Activated T-helper 1 cell treated with anti-CD3 and anti-CD28 coated beads, Interleukin-2, amount 50 U/mL, for 16 hours (primary cell): ENCODE measurements around the gene PREB.

ENCODE experiments used
- DNase-seq, 2 donors: peaks; one replicate each; pipeline ENCODE4 v3.0.0-alpha.2; 2020; ENCODE audit warnings: low read depth in 1 of 2, low spot score in 1 of 2

PREB gene

DNA sequence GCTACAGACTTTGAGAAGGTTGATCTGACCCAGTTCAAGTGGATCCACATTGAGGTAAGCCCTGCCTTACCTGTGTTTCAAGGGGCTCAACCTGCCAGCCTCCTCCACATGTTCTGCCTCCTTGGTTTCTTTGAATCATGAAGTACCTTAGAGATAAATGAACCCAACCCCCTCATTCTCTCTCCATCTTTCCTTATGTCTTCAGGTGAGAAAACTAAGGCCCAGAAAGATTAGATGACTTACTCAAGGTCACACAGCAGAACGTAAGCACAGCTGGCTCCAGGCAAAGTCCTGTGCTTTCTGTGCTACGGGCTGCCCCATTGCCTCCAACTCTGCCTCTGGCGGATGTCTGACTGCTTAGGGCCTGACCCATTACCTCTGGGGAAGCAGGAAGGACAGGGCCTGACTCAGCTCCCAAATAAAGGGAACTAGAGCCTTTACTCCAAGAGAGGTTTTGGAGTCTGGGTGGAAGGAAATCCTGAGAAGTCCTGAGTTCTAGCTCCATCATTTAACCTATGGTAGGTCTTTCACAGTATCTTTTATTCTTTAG lies 37.6 kb downstream of the PREB start:
- no peak for DNase-seq

DNA sequence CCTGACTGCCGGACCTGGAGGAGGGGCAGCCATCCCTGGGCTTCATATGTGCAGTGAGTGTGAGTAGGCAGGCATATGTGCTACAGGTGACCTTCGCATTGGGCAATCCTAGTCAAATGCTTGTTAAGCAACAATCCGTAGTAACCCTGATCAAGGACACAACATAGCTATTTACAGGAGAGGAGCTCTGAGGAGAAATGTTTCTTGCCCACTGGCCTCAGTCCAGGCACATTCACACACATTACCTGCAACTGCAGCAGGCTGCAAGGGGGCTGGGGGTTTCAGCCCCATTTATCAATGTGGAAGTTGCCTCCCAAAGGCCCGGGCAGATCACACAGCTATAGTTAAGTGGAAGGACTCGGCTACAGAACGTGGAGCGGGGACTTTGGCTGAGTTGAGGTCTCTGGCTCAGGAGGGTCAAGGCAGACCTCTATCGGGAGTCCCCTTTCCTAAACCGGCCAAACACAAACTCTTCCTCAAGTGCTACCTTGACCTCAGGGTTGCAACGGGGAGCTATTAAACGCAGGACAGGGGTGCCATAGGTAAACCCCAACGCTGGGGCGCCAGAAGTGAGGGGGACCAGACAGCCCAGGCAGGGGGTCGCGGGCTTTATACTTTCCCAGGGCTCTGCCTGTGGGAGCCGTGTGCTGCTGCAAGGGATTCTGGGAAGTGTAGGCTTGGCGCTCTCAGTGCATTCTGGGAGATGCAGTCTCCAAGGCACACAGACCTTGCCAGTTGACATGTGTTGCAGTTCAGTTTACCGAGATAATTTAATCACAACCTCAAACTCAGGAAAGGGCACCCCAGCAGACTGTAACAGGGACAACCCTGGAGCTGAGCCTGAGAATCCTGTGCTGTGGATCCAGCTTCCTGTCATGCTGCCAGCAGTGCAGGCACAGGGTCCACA lies 38.4 kb downstream of the PREB start:
- no peak for DNase-seq

DNA sequence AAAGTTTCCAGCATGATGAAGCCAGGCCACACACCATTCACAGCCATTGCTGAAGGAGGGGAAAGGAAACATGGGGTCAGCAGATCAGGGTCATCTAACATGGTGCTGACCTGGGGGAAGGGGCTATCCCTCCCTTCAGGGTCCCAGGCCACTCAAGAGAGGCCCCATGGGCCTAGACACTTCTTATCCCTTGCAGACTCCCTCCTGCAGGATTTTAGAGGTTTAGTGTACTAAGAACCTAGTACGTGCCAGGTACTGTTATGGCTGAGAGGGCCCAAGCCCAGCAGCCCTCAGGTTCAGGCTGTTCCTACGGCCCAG lies 39.0 kb downstream of the PREB start:
- DNase-seq = no peak

DNA sequence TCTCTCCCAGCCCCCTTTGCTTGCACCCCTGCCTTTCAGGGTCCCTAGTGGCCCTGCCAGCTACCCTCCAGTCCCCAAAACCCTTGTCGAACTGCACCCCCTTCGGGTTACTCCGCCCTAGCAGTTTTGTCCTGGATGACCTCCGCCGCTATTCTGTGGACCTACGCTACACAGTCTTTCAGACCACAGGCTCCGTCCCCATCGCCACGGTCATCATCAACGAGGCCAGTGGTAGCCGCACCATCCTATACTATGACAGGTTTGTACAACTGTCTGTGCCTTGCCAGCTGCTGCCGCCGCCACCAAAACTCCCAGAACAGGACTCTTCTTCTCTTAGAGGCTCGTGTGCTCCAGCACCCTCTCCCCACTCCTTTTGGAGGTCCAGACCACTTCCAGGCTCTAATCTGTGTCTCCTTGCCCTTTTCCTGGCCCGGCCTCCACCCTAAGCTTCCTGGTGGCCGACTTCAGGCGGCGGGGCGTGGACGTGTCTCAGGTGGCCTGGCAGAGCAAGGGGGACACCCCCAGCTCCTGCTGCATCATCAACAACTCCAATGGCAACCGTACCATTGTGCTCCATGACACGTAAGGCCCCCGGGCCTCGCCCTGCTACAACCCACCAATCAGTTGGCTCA lies 40.0 kb downstream of the PREB start:
- DNase-seq = no peak

DNA sequence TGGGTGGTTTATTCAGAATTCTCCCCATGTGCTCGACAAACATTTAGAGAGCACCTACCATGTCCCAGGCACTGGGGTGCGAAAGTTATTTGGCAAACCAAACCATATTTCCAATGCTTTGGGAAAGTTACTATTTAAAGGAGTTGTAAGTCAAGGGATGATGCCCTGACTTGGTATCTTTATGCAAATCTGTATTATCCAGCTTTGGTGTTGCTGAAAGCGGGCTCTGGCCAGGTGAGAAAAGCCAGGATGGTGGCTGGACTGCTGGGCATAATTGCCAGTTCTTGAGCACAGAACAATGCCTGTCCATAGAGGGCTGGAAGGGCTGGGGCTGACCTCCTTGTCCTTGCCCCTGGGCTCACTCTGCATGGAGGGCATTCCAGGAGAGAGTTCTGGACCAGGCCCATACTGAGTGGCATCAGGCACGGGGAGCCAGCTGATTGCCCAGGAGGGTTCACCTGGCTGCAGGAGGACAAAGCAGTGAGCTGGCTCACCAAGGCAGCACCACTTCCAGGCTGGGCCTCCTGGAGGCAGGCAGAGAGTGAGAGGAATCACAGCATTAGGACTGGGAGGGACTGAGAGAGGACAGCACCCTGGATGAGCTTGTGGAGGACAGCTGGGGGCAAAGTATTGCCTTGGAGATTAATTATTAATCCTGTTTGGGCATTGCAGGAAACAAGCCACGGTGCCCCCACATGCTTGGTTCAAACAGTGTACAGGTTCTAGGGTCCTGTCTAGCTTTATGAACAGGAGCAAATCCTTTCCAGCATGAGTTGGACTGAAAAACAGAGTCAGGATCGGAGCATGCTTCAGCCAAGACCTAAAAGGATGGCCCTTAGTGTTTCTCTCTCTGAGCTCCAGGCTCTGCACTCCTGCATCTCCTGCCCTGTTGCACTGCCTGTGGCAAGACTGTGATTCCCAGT lies 40.7 kb downstream of the PREB start:
- DNase-seq = no peak

DNA sequence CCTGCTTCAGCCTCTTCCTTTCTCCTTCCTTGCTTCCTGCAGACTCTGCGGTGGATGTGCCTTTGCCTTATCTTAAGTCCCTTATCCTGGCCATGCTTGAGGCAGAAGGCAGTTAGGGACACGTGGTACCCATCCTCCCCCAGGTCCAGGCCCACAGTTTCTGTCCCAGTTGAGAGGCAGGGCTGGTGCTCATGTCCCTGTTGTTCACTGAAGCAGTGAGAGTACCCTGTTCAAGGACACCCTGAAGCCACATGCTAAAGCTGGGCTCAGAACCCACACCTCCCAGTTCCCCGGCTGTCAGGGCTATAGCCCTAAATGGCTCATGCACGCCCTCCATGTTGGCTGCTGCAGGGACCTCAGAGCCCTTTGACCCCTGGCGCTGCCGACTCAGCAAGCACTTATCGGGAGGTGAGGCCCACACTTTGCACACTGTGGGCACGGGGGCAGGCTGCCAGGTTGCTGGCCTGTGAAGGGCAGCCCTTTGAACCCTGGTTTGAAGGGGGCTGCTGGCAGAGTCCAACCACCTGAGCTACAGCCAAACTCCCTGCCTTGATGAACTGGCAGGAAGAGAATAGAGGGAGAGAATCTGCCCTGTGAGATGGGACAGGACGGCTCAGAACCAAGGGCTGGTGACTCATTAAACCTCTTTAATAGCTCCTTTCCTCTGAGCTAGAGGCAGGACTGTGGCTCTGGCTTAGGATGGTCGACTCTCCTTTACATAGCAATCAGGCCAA lies 41.6 kb downstream of the PREB start:
- DNase-seq = no peak

DNA sequence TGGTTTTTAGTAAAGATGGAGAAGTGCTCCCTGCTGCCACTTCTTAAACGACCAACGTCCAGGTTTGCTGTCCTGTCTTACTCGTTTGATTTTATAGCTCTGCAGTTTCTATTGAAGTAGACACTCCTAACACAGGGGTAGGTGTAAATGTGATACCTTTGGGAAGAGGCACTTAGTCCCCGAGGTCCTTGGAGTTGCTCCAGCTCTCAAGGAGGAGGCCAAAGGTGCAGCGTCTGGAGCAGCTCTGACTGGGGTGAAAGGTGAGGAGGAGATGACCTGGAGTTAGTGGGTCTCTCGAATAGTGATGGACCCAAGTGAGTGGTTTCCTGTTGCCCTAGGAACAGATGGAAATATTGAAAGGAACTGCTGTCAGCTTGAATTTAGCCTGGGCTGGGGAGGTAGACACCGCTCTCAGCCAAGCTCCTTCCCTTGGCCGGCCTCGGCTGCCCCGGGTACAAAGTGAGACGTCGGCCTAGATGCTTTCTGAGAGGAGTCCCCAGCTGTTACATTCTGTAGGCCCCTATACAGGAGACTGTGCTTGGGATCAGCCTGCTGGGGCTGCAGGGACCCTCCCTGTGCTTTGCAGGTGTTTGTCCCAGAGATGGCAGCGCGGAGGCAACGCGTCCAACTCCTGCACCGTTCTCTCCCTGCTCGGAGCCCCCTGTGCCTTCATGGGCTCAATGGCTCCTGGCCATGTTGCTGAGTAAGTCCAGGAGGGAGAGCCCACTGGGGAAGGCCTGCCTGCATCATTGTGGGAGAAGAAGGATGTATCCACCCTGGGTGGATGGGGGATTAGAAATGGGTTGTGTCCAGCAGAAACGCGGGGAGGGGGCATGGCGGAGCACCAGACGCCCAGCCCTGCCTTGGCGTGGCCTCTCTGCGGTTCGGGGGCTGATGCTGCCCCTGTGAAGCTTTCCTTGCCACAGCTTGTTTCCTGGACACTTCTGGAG lies 42.4 kb downstream of the PREB start:
- DNase-seq = no peak

DNA sequence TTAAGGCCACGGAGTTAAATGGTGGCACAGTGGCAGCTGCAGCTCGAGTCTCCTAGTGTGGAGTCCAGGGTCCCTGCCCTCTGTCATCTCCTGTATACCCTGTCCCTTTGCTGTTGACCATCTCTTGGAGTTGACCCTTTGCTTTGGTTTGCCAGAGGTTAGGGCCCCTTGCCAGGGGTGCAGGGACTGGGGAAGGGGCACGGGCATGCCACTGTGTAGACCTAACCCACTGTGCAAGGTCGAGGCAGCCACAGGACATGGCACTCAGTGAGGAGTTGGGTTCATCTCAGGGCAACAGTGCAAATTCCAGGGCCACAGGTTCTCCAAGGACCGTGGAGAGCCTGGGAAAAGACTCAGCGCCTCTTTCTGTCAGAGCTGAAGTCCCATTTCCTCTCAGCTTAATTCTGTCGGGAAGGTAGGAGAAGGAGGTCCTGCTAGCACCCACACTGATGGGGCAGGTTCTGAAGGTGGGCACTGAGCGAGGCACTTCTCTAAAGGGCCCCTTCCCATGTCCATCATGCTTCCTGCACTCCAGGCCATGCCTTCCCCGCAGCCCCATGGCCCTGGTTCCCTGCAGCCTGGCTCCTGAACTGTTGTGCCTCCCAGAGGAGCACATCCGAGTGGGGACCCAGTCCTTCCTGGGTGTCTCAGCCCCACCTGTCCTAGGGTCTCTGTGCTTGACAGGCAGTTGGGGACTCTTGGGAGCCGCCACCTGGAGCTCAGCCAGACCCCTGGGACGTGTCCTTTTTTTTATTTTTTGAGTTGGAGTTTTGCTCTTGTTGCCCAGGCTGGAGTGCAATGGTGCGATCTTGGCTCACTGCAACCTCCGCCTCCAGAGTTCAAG lies 45.1 kb downstream of the PREB start:
- DNase-seq = no peak

DNA sequence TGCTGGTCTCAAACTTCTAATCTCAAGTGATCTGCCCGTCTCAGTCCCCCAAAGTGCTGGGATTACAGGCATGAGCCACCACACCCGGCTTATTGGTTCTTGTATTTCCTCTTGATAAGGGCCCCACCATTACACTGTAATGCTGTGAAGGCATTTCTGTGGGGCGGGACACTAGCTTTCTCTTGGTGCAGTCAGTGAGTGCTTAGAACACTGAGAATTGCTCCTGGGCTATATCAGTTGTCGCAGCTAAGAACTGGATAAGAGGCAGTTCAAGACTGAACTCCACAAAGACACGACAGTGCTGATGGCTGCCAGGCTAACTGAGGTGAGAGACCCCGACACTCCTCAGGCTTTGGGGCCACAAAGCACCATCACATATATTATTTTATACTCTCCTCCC lies 45.8 kb downstream of the PREB start:
- no peak for DNase-seq

DNA sequence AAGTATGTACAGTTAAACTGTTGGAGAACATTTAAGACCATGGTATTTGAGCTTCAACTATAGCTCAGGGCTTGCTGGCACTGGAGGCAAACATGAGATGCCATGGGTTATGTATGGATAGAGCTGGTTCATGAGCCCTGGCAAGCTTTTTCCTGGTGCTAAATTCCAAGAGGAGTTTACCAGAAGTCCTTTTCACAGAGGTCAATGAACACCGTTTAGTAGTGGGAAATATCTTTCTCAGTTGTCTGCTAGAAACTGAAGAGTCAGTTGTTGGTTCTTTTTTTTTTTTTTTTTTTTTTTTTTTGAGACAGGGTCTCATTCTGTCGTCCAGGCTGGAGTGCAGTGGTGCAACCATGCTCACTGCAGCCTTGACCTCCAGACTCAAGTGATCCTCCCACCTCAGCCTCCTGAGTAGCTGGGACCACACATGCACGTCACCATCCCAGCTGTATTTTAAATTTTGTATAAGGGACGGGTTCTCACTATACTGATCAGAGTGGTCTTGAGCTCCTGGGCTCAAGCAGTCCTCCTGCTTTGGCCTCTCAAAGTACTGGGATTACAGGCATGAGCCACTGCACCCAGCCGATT lies 46.5 kb downstream of the PREB start:
- DNase-seq = no peak

DNA sequence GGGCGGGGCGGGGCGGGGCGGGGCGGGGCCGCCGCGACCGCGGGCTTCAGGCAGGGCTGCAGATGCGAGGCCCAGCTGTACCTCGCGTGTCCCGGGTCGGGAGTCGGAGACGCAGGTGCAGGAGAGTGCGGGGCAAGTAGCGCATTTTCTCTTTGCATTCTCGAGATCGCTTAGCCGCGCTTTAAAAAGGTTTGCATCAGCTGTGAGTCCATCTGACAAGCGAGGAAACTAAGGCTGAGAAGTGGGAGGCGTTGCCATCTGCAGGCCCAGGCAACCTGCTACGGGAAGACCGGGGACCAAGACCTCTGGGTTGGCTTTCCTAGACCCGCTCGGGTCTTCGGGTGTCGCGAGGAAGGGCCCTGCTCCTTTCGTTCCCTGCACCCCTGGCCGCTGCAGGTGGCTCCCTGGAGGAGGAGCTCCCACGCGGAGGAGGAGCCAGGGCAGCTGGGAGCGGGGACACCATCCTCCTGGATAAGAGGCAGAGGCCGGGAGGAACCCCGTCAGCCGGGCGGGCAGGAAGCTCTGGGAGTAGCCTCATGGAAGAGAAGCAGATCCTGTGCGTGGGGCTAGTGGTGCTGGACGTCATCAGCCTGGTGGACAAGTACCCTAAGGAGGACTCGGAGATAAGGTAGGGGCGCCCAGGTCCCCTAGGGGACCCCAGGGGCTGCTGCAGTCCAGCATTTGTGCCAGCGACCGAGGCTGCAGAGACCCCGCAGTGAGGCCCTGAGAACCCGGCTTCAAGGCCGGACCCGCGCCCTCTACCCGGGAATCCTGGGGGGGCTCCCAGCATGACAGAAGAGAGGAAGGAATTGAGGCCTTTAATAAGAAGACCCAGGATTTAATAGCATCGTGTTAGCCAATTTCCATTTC lies 47.5 kb downstream of the PREB start, which contains the start of gene KHK:
TSS of gene KHK (plus strand) at position 49 of the 870 bp plus-strand sequence. CDS start at position 537, 488 bp downstream.
- DNase-seq = no peak

DNA sequence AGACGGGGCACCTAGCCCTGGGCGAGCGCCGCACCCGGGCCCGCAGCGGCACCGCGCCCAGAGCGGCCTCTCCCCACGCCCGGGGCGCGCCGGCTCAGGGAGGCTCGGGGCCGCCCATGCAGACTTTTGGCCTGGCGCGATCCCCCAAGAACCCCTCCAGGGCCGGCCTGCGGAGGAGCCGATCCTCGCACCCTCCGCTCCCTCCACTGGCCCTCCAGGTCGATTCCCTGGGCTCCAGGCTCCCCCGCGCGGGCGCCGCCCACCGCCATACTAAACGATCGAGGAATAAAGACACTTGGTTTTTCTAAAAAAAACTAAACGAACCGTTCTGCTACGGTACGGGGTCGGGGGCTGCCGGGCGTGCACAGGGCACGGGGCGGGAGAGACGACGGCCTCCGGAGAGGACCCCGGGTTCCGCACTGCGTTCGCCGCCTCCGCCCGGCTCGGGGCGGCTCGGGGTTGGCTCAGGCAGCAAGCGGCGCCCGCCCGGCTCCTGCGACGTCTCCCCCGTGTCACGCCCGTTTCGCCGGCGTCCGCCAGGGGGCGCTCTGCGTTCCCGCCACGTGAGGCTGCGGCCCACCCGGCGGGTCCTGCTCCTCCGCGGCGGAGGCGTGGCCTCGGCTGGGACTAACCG lies 48.2 kb downstream of the PREB start:
- peak; percentile 98 to 99 for DNase-seq

DNA sequence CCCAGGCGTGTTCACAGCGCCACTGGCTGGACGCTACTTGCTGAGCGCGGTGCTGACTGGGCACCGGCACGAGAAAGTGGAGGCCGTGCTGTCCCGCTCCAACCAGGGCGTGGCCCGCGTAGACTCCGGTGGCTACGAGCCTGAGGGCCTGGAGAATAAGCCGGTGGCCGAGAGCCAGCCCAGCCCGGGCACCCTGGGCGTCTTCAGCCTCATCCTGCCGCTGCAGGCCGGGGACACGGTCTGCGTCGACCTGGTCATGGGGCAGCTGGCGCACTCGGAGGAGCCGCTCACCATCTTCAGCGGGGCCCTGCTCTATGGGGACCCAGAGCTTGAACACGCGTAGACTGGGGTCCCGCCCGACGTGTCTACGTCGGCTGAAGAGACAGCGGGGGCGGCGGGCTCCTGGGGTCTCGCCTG lies 48.8 kb downstream of the PREB start:
- no peak for DNase-seq

DNA sequence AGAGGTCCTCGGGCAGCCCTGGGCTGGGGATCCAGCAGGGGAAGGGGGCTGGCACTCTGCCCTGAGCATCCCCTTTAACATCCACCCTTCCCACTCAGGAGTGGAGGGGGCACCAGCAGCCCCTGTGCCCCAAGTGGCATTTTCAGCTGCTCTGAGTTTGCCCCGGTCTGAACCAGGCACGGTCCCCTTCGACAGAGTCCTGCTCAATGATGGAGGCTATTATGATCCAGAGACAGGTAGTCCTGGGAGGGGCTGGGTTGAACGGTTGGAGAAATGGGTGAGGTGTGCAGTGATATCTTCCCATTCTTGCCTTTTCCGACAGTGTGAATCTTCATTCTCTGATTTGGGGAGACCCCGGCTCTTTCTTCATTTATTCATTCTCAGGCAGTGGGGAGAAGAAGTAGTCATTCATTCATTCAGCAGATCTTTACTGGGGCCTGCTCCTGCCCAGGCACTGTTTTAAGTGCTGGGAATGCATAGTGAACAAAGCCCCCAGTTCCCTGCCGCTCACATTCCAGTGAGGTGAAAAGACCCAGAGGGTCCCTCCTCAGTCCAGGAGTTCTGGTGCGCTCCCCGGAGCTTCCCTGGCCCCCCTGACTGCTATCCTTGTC lies 49.3 kb downstream of the PREB start:
- no peak for DNase-seq

DNA sequence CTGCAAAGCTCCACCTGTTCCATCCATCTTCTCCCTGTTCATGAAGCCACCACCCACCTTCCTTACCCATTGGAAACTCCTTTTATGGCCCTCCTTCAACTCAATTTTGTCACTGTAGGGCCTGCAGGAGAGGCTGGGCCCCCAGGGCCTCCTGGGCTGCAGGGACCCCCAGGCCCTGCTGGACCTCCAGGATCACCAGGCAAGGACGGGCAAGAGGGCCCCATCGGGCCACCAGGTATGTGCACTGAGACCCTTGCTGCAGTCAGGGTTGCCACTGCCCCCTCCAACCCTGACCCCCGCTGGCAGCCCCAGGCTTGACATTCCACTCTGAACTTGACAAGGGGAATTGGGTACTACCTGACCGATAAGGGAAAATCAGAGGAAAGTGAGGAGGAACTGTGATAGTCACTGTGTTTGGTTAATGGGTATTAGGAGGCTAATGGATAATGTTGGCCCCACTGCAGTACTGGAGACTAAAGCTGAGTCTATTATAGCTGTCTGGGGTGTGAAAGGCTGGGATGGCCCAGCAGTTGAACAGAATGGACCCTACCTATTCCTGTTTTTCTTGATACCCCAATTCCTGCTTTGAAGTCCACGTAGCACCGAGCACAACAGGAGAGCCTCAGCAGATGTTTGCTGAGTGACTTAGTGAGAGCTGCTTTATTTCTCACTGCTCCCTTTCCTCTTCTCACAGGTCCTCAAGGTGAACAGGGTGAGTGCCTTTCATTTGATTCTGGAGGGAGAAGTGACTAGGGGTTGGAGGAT lies 50.0 kb downstream of the PREB start:
- DNase-seq = no peak
